D721Med (cell line): ENCODE measurements around the gene RHOT1.

ENCODE experiments used
- DNase-seq: peaks from one replicate; pipeline ENCODE4 v3.0.0; 2011; ENCODE audit warnings: low spot score; ENCODE audit not compliant: insufficient read length
- FAIRE-seq: peaks from 2 replicates; lab custom pipeline; 2011; peaks lifted over from hg19 to GRCh38; lab: Jason Lieb, UNC
- CTCF ChIP-seq: IDR thresholded peaks from 2 replicates; pipeline ENCODE4 v1.5.1; 2012; ENCODE audit warnings: mild to moderate bottlenecking, control low read depth; ENCODE audit not compliant: insufficient read depth; ENCODE audit errors: missing control alignments

RHOT1 gene

GRCh38 chr17:32239456-32239855 lies 97.2 kb downstream of the RHOT1 start:
- FAIRE-seq (no peak), DNase-seq (no peak)
- no peak for TF ChIP-seq CTCF

DNA sequence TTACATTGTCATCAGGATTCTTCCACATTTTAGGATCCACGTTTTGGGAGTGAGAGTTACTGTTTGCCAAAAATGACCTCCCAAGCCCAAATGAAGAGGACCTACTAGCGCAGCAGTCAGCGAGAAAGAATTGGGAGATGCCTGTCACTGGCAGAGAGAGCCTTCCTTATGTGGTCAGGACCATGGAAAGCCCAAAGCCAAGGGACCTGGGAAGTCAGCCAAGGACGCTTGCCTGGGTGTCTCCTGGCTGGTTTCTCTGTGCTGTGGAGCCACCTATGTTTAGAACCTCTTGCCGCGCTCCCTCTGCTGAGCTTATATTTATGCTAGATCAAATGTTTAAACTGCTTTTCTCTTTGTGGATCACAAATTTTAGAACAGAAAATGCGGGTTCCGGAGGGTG lies 98.4 kb downstream of the RHOT1 start:
- DNase-seq (no peak), FAIRE-seq (no peak)
- TF ChIP-seq CTCF: no peak

- FAIRE-seq: no peak
- no peak for DNase-seq
- no peak for TF ChIP-seq CTCF
Measured at GRCh38 chr17:32241640-32242039, 99.3 kb downstream of the RHOT1 start.

DNA sequence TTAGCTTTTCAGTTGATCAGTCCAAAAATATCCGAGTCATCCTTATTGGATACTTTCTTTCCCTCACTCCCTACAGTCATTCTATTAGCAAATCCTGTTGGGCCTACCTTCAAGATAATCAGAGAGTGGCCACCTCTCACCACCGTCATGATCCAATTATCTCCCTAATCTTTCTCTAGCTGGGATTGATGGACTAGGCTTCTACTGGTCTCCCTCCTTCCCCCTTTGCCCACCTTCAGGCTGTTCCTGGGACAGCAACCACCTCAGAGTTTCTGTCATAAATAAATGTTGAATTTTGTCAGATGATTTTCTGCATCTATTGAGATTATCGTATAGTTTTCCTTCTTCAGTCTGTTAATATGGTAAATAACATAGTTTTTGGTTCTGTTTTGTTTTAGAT lies 107.2 kb downstream of the RHOT1 start:
- FAIRE-seq (no peak), DNase-seq (no peak)
- no peak for TF ChIP-seq CTCF

DNA sequence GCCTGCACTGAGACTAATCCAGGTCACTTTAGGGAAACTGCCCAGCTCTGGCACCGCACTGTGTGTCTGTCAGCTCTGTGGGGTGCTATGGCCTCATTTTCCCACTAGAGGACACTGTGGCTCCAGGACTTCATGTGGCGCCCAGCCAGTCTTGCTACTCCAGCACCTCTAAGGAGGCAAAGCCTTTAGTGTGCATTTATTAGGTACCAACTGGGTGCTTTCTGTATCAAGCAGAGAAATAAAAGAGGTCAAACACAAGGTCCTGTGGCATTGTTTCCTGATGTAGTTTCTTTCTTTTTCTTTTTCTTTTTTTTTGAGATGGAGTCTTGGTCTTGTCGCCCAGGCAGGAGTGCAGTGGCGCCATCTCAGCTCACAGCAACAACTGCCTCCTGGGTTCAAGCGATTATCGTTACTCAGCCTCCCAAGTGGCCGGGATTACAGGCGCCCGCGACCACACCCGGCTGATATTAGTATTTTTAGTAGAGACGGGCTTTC lies 110.9 kb downstream of the RHOT1 start:
- peak; percentile 100 for TF ChIP-seq CTCF
- DNase-seq (no peak), FAIRE-seq (no peak)

DNA sequence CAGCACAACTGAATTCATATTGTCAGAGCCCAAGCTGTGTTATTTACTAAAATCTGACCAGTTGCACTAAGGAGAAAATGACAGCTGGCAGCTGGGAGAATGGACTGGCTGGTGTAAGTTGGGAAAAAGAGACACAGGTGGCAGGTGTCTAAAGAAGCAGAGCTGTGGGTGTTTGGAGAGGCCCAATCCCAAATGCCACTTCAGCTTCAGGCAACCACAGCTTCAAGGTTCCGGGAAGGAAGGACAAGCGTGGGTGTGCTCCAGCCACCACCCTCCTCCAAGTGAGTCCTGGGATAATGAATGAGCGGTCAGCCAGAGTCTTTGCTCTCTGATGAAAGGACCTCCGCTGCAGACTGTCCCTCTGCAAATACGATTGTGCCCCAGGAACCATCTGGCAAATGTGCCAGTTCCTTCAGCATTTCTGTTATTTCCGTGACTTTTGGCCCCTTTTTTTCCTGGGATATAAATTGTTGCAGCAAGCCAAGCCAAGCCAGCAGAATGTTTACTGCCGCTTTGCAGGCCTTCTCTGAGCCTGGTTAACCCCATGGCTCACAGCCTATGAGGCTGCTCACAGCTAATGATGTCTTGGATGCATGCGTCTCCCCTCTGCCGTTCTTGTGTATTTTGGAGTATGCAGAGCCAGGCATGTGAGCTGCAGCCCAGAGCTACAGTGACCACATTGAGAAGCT lies 113.9 kb downstream of the RHOT1 start:
- FAIRE-seq (no peak), DNase-seq (no peak)
- TF ChIP-seq CTCF: no peak

DNA sequence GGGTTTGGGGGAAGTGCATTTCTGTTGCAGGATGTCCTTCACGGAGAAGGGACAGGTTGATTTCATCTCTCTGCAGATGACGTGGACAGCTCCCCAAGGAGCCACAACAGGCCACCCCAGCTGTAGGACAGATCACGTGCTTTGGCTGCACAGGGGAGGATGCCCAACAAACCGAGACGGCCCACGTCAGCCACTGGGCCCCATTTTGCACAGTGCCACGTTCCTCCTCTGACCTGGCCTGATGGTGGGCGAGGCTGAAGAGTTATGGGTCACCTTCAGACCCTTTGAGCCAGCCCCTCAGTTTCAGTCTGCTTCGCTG lies 114.4 kb downstream of the RHOT1 start:
- FAIRE-seq (no peak), DNase-seq (no peak)
- no peak for TF ChIP-seq CTCF
